BLaER1 treated with 17β-estradiol and CSF1 and Interleukin-3, amounts not matched to agents 10 nM and 100 nM (cell line): ENCODE data around the gene MT1H.
"Not testable (repeated sequence)": the region's sequence is repeated elsewhere in the genome, so short reads cannot be mapped to it uniquely, and the experiment has no call there.

Source experiments
- H3K27ac ChIP-seq, 11 experiments: shearing (Covaris generic); formaldehyde crosslinking; 2 replicates each; pipeline ENCODE4 v1.8.1; 2022
- H3K27me3 ChIP-seq, 11 experiments: shearing (Covaris generic); formaldehyde crosslinking; 2 replicates each; pipeline ENCODE4 v1.8.1; 2022
- H3K36me3 ChIP-seq, 11 experiments: shearing (Covaris generic); formaldehyde crosslinking; 2 replicates each; pipeline ENCODE4 v1.8.1; 2022
- H3K4me1 ChIP-seq, 10 experiments: shearing (Covaris generic); formaldehyde crosslinking; 2 replicates each; pipeline ENCODE4 v1.8.1; 2022
- H3K4me2 ChIP-seq, 11 experiments: shearing (Covaris generic); formaldehyde crosslinking; 2 replicates each; pipeline ENCODE4 v1.8.1; 2022
- H3K4me3 ChIP-seq, 10 experiments: shearing (Covaris generic); formaldehyde crosslinking; 2 replicates each; pipeline ENCODE4 v1.8.1; 2022
- H3K9ac ChIP-seq, 11 experiments: shearing (Covaris generic); formaldehyde crosslinking; 2 replicates each; pipeline ENCODE4 v1.8.1; 2022
- H3K9me3 ChIP-seq, 11 experiments: shearing (Covaris generic); formaldehyde crosslinking; replicated peaks in 1 of 11; 2 replicates each; pipeline ENCODE4 v1.8.1; 2022
- H4K20me1 ChIP-seq, 11 experiments: shearing (Covaris generic); formaldehyde crosslinking; 2 replicates each; pipeline ENCODE4 v1.8.1; 2022
- Cebpa-rat ChIP-seq, 11 experiments: shearing (Covaris generic); IDR thresholded peaks; 2 replicates each; pipeline ENCODE4 v1.8.1; 2022

The MT1H gene

DNA sequence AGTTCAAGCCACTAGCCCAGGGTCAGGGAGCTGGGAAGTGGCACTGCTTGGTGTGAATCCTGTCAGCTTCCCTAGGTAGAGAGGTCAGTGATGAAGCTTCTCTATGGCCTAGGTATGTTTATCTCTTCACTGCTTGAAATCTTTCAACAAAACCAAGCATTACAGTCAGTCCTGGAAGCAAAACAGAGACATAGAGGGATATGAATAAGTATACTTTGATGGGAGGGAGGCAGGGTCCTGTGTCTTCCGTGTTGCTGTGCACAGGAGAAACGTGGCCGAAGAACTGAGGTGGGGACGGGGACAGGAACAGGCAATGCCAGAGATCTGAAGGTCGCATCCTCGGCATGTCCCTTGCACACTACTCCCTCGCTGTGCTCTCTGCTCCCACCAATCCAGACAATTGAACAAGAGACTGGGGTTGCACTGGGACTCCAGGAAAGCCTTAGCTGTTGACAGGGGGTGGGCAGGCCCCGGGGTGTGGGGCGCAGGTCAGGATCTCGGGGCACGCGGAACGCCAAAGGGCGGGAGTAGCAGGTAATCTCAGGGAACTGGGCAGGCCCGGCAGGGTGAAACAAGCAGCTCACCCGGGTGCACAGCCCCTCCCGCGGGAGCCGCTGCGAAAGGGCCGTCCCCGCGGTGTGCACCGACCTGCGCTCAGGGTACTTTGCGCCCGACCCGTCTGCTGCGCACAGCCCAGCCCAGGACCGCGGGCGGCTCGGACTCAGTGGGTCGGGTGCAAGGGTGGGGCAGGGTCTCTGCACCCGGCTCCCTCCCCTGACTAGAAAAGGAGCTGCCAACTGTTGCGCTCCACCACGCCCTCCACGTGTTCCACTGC, at the start of gene MT1H:
Gene MT1H (plus strand): TSS at position 810 of the 835 bp plus-strand sequence. CDS start 71 bp downstream, outside the sequence.
- TF ChIP-seq Cebpa-rat (IDR thresholded peaks at IDR 0.05), result no peak
- Histone ChIP-seq H3K4me2 (peak within 1 kb of the TSS; percentile 3 to 67 (median 36); a peak in 14 of 22 replicates), H3K4me1 (peaks cover 27 to 67% (median 44%) of the 10 kb centered on the region in 10 experiments), H3K27me3 (peaks cover 88 to 99% (median 94%) of the 10 kb centered on the region in 11 experiments), H4K20me1 (peaks cover 0 to 35% (median 9%) of the 10 kb centered on the region in 11 experiments; a peak in 13 of 22 replicates), H3K27ac (no peak within 1 kb of the TSS), H3K4me3 (0 out of 20 replicates have a peak within 1 kb of the TSS, but pooled peaks of 1 of the 10 experiments have one; percentile 4), H3K9ac (no peak within 1 kb of the TSS), H3K9me3 (0 out of 22 replicates have a peak, but pooled peaks cover 0 to 3% (median 0%) of the 10 kb centered on the region in 11 experiments), H3K36me3 (no peaks in the 10 kb centered on the region)

GRCh38 chr16:56620339-56620897, 49.2 kb upstream of the MT1H start:
- Histone ChIP-seq H4K20me1 (peaks cover 0 to 13% (median 0%) of the 10 kb centered on the region in 11 experiments; a peak in 5 of 22 replicates), H3K4me1 (peaks cover 1 to 7% (median 5%) of the 10 kb centered on the region in 10 experiments; a peak in 16 of 20 replicates), H3K9ac (no peak overlapping the region), H3K4me2 (no peak overlapping the region), H3K36me3 (no peaks in the 10 kb centered on the region), H3K27me3 (peaks cover 76 to 99% (median 97%) of the 10 kb centered on the region in 11 experiments), H3K4me3 (no peak overlapping the region), H3K27ac (no peak overlapping the region), H3K9me3 (peaks cover 0 to 8% (median 0%) of the 10 kb centered on the region in 11 experiments; a peak in 2 of 22 replicates)
- TF ChIP-seq Cebpa-rat (IDR thresholded peaks at IDR 0.05), result no peak

- not testable (repeated sequence) for H3K27ac ChIP-seq, H3K9me3 ChIP-seq, H3K4me2 ChIP-seq, H3K4me3 ChIP-seq, H3K9ac ChIP-seq, H3K36me3 ChIP-seq
- peaks cover 0 to 24% (median 0%) of the 10 kb centered on the region in 11 experiments; a peak in 10 of 22 replicates for H4K20me1 ChIP-seq
- H3K27me3 ChIP-seq, result peaks cover 81 to 99% (median 97%) of the 10 kb centered on the region in 11 experiments
- H3K4me1 ChIP-seq, result peaks cover 8 to 13% (median 11%) of the 10 kb centered on the region in 10 experiments; a peak in 17 of 20 replicates
Observed at GRCh38 chr16:56621665-56622445, 47.8 kb upstream of the MT1H start.

GRCh38 chr16:56623184-56623583, 46.4 kb upstream of the MT1H start:
- H3K36me3 ChIP-seq, H3K4me3 ChIP-seq, H3K4me2 ChIP-seq, H3K27ac ChIP-seq, H3K9ac ChIP-seq, H3K9me3 ChIP-seq: not testable (repeated sequence)
- Histone ChIP-seq H3K27me3 (peaks cover 81 to 99% (median 97%) of the 10 kb centered on the region in 11 experiments), H4K20me1 (peaks cover 0 to 19% (median 0%) of the 10 kb centered on the region in 11 experiments; a peak in 10 of 22 replicates), H3K4me1 (peaks cover 8 to 12% (median 11%) of the 10 kb centered on the region in 10 experiments; a peak in 17 of 20 replicates)

DNA sequence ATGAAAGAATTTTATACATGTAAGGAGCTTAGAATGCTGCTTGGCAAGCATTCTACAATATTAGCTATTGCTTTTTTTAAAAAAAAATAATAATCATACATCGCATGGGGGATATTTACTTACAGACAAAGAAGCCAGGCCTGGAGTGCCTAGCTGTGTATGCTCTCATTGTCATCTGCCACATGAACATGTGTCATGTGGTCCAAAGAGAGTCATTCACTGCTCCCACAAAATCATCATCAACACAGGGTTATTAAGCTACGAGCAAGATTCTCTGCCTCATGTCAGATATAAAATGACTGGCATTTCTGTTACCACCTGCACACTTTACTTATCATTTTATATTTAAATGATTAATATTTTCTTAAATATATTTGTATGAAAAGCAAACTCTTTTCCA, 46.0 kb upstream of the MT1H start:
- H3K27me3 ChIP-seq, result peaks cover 81 to 99% (median 97%) of the 10 kb centered on the region in 11 experiments
- peaks cover 0 to 16% (median 0%) of the 10 kb centered on the region in 11 experiments; a peak in 10 of 22 replicates for H4K20me1 ChIP-seq
- peaks cover 0 to 9% (median 0%) of the 10 kb centered on the region in 11 experiments; a peak in 1 of 22 replicates for H3K9me3 ChIP-seq
- peaks cover 8 to 12% (median 11%) of the 10 kb centered on the region in 10 experiments; a peak in 17 of 20 replicates for H3K4me1 ChIP-seq
- no peak overlapping the region for H3K4me3 ChIP-seq
- H3K27ac ChIP-seq, result no peak overlapping the region
- no peak overlapping the region for H3K9ac ChIP-seq
- H3K4me2 ChIP-seq, result no peak overlapping the region
- no peak for TF ChIP-seq Cebpa-rat (IDR thresholded peaks at IDR 0.05)
- no peaks in the 10 kb centered on the region for H3K36me3 ChIP-seq

DNA sequence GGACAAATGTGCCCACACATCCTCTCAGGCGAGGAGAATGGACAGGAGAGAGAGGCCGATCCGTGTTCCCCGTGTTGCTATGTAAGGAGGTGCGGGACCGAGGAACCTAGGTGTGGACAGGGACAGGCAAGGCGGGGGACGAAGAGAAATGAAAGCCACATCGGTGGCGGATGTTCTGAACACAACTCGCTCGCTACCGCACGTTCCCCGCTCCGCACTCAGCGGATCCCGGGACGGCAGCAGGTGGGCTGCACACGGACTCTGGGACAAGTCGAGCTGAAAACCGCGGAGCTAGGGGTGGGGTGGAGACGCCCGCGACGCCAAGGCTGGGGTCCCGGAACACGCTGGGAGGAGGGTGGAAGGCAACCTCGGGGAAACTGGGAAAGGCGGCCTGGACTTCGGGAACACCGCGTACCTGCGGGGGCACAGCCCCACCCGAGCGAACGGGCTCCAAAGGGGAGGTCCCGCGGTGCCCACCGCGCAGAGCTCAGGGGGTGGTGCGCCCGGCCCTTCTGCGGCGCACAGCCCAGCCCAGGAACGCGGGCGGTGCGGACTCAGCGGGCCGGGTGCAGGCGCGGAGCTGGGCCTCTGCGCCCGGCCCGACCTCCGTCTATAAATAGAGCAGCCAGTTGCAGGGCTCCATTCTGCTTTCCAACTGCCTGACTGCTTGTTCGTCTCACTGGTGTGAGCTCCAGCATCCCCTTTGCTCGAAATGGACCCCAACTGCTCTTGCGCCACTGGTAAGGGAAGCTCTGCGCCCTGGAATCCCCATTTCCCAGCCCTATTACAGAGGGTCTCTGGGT, 44.3 kb upstream of the MT1H start, which contains the start of gene MT1E:
Gene MT1E (plus strand): TSS at position 642 of the 803 bp plus-strand sequence. CDS start 71 bp downstream, at position 713.
- Histone ChIP-seq H3K9me3 (peaks cover 0 to 9% (median 0%) of the 10 kb centered on the region in 11 experiments; a peak in 1 of 22 replicates), H3K36me3 (no peaks in the 10 kb centered on the region), H3K4me1 (peaks cover 8 to 18% (median 11%) of the 10 kb centered on the region in 10 experiments; a peak in 17 of 20 replicates), H3K27ac (no peak within 1 kb of the TSS), H3K4me3 (peak within 1 kb of the TSS; percentile 21 to 61 (median 40); a peak in 19 of 20 replicates), H4K20me1 (peaks cover 0 to 27% (median 0%) of the 10 kb centered on the region in 11 experiments; a peak in 10 of 22 replicates), H3K9ac (peak within 1 kb of the TSS in 1 of 11 experiments; percentile 54; a peak in 1 of 22 replicates), H3K27me3 (peaks cover 81 to 99% (median 97%) of the 10 kb centered on the region in 11 experiments), H3K4me2 (peak within 1 kb of the TSS; percentile 46 to 86 (median 68))
- no peak for TF ChIP-seq Cebpa-rat (IDR thresholded peaks at IDR 0.05)

DNA sequence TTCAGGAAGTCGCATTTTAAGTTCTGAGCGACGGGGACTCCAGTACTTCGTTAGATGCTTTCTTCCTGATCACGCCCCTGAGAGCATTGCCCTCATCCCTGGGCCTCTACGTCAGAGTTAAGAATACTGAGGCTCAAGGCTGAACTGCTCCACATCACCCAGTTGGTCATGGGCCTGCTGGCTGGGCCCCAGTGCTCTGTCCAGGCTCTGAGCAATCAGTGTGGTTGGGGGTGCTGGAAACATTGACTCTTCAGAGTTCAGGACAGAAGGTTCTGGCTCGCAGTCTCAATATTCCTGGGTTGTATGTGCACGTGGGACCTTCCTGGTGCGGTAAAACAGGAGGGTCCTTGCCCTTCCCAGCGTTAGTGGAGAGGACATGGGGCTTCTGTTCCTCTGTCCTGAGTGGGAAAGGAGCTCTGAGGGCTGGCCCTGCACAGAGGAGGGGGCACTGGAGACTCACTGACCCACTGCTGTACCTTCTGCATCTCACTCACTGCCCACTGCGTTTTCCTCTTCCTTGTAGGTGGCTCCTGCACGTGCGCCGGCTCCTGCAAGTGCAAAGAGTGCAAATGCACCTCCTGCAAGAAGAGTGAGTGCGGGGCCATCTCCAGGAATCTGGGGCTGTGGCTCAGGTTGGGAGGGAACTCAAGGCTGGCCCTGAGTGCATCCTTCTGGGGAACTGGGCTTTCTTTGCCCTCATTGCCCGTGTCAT, 43.5 kb upstream of the MT1H start:
- Histone ChIP-seq H3K9me3 (peaks cover 0 to 9% (median 0%) of the 10 kb centered on the region in 11 experiments; a peak in 1 of 22 replicates), H3K4me2 (peak overlapping the region; percentile 46 to 86 (median 68)), H3K27ac (no peak overlapping the region), H3K4me3 (peak overlapping the region; percentile 21 to 61 (median 40); a peak in 13 of 20 replicates), H3K4me1 (peaks cover 8 to 20% (median 11%) of the 10 kb centered on the region in 10 experiments; a peak in 17 of 20 replicates), H3K36me3 (no peaks in the 10 kb centered on the region), H3K9ac (0 out of 22 replicates have a peak overlapping the region, but pooled peaks of 1 of the 11 experiments have one; percentile 54), H3K27me3 (peaks cover 86 to 100% (median 98%) of the 10 kb centered on the region in 11 experiments), H4K20me1 (peaks cover 0 to 27% (median 0%) of the 10 kb centered on the region in 11 experiments; a peak in 10 of 22 replicates)
- no peak for TF ChIP-seq Cebpa-rat (IDR thresholded peaks at IDR 0.05)
